LNCAP (cell line): Measurements from ENCODE around the gene NR1D2.

ENCODE experiments used
- TF ChIP-seq, protein P1 (sequence below): fragments of 450-650 bp; IDR thresholded peaks from 2 replicates; pipeline ENCODE4 v1.5.1; 2017; ENCODE audit warnings: mild to moderate bottlenecking

Gene NR1D2

DNA sequence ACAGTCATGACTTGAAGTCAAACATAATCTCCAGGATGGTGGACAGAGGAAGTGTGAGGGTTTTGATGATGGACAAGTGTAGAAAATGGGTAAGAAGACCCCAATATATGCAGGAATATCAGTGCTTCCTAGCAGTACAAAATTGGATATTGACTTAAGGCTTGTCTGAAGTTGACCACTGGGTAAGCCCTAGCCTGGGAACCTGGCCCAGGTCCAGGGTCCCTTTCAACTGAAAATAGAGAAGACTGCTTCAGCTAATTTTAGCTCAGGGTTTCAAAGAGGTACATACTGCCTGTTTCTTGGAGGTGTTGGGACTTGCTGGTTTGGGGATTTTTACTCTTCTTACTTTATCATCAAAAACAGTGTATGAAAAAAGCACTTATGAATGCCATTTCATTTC lies 4.7 kb downstream of the NR1D2 start:
- TF ChIP-seq, protein P1, sequence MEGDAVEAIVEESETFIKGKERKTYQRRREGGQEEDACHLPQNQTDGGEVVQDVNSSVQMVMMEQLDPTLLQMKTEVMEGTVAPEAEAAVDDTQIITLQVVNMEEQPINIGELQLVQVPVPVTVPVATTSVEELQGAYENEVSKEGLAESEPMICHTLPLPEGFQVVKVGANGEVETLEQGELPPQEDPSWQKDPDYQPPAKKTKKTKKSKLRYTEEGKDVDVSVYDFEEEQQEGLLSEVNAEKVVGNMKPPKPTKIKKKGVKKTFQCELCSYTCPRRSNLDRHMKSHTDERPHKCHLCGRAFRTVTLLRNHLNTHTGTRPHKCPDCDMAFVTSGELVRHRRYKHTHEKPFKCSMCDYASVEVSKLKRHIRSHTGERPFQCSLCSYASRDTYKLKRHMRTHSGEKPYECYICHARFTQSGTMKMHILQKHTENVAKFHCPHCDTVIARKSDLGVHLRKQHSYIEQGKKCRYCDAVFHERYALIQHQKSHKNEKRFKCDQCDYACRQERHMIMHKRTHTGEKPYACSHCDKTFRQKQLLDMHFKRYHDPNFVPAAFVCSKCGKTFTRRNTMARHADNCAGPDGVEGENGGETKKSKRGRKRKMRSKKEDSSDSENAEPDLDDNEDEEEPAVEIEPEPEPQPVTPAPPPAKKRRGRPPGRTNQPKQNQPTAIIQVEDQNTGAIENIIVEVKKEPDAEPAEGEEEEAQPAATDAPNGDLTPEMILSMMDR, result no peak

DNA sequence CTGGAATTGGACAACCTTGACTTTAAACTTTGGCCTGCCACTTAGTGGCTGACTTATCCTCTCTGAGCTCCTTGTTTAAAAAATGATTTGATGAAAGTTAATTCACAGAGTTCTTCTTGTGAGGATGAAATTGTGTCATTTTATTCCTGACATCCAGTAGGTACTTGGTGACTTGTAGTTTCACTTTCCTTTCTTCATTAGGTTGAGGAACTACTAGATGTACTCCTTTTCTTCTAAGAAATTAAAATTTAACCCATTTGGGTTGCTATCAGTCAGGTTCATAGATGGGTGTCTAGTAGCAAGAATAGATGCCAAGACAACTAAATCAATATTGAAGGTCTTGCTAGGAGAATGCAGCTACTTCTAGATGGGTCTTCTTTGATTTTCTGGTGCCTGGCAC lies 5.2 kb downstream of the NR1D2 start:
- TF ChIP-seq, protein P1, result no peak

- TF ChIP-seq, protein P1, result no peak
These were observed 7.6 kb downstream of the NR1D2 start for GRCh38 chr3:23952646-23953045.

- TF ChIP-seq, protein P1, result no peak
These were observed 8.4 kb downstream of the NR1D2 start for GRCh38 chr3:23953523-23953922.

- TF ChIP-seq, protein P1, result no peak
These were observed 9.1 kb downstream of the NR1D2 start for GRCh38 chr3:23954144-23954543.

GRCh38 chr3:23956701-23957100 lies 11.6 kb downstream of the NR1D2 start:
- TF ChIP-seq, protein P1, result no peak

GRCh38 chr3:23959135-23959900 lies 14.2 kb downstream of the NR1D2 start:
- TF ChIP-seq, protein P1, result no peak

GRCh38 chr3:23960649-23961048 lies 15.6 kb downstream of the NR1D2 start:
- TF ChIP-seq, protein P1, result no peak
